HG03571 (cell line): ENCODE data around the gene SSU72.
"Not testable (repeated sequence)": the region's sequence is repeated elsewhere in the genome, so short reads cannot be mapped to it uniquely, and the experiment has no call there.

Source experiments
- ATAC-seq: cut with Tn5 transposase; IDR thresholded peaks from one replicate; pipeline ENCODE4 v1.9.1; 2021; ENCODE audit not compliant: unreplicated experiment

Gene SSU72

DNA sequence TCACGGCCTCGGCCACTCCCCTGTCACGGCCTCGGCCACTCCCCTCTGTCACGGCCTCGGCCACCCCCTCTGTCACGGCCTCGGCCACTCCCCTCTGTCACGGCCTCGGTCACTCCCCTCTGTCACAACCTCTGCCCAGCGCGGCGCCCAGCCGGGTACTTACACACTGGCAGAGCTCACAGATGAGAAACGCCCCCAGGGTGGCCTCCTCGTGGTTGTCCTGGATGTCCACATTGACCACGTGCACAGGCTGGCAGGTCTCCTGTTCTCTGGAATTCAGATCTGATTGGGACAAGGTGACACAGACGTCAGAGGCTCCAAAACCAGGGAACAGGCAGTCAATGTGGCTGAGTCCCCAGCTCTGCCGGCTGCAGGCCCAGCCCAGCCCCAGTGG, 31.0 kb downstream of the SSU72 start:
- ATAC-seq = no peak

DNA sequence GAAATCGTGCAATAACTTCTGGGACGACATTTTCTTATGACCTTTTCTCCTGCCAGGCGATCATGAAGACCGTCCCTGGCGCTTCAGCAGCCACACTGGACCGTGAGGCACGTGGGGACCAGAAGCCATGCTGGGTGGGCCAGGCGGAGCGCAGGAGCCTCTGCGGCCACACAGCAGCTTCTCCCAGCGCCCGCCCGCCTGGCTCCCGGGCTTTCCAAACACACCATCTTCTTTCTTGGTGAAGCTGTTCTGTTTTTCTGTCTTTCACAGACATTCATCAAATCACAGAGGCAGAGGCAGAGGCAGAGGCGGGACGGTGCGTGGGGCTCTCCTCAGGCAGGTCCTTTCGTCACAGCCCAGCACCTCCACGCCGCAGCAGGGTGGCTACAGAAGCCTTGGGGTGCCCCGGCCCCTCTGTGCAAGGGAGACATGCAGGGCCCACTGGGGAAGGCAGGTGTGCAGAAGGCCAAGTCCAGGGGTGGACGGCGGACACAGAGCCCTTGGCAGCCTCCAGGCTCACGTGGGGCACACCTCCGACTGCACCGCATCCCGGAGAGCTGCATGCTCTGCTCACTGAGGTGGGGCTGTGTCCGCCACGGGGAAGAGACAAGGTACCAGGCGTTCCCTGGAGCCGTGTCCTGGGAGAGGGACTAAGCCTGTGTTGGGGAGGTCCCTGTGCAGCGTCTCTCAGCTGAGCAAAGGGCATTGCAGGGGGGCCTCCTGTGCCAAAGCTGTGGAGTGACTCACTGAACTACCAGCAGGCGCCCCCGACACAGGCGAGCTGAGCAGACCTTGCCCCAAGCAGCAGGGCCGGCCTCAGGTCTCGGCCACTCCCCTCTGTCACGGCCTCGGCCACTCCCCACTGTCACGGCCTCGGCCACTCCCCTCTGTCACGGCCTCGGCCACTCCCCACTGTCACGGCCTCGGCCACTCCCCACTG, 31.6 kb downstream of the SSU72 start:
- ATAC-seq = no peak

DNA sequence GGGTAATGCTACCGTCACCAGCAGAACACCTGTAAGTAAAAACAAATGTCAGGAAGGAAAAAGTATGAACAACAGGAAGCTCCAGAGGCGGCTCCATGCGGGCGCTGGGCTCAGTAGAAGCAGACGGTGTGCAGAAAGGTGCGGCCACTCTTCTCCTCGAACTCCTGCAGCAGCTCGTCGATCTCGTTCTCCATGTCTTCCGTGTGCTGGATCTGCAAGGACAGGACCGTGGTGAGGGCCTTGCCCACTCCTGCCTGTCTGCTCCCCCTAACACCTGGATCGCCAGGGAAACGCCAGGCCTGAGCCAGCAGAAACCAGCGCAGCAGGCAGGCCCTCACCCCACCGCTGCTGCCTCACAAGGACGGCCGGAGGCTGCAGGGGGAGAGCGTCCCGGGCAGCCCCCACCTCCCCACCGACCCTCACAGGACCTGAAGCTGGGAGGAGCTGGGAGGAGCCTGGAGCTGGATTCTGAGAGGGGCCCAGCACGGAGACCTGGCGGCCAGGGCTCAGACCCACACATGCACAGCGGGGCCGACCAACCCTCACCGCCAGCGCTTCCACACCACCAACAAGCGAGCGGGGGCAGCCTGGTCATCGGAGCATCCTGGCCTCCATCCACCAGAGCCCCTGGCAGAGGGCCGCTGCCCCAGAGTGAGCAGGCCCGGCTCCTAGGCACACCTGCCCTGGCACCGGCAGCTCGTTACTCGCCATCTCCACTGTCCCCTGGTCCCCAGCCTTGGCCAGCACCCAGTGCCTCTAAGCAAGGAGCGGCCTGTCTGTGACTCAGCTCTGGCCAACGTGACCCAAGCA, 32.5 kb downstream of the SSU72 start:
- ATAC-seq = no peak

DNA sequence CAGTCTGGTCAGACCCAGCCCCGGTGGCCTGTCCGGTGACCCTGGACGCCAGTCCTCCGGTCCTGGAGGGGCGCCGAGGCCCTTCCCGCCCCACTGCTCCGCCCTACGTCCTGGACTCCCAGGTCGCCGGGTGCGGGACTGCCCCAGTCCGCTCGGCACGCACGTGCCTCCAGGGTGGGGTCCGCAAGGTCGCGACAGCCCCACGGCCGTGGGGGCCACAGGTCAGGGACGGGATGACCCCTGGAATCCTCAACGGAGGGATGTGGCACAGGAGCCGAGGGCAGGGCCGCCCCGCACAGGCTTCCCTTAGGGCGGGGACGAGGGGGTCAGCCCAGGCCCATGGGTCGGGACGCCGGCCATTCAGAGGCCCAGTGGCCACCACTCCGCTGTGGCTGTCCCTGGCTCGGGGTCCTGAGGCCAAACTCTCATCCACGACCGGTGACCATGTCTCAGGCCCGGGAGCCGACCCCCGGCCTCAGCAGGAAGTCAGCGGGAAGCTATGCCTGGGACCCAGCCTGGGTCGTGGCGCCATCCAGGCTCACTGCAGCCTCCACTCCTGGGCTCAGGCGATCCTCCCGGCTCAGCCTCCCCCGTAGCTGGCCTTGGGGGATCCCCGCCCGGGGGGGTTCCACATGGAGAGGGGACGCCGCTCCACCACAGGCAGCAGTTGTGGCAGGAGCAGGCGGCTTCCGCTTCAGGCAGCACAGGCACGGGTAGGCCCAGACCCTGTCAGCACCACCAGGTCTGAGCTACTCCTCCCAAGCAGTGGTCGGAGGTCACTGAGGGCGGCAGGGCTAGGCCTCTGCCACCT, 33.6 kb downstream of the SSU72 start:
- no peak for ATAC-seq

DNA sequence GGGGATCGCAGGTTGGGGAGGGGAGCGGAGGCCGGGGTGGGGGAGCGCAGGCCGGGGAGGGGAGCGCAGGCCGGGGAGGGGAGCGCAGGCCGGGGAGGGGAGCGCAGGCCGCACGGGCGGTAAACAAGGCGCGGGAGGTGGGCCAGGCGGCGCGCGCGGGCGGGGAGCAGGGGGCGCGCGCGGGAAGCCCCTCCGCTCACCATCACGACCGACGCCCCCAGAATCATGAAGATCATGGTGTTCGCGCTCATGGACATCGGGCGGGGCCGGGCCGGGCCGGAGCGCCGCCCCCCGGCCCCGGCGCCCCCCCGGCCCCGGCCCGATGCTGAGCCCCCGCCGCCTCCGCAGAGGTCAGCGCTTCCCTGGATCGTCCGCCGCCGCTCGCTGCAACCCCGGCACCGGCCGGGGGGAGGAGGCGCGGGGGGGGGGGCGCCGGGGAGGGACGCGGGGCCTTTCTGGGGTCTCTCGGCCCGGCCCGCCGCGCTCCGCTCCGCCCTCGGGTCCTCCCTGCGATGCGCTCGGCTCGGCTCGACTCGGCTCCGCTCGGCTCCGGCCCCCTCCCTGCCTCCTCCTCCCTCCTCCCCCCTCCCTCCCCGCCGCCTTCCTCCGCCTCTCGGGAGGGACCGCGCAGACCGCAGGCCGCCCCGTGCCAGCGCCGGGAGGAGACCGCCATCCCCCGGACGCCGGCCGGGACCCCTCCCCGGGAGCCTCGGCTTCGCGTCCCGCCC, 34.4 kb downstream of the SSU72 start, which contains the start of gene TMEM240:
Gene TMEM240 (minus strand): TSS at position 535 of the 728 bp plus-strand sequence. CDS start 278 bp downstream, at position 257.
- no peak for ATAC-seq

DNA sequence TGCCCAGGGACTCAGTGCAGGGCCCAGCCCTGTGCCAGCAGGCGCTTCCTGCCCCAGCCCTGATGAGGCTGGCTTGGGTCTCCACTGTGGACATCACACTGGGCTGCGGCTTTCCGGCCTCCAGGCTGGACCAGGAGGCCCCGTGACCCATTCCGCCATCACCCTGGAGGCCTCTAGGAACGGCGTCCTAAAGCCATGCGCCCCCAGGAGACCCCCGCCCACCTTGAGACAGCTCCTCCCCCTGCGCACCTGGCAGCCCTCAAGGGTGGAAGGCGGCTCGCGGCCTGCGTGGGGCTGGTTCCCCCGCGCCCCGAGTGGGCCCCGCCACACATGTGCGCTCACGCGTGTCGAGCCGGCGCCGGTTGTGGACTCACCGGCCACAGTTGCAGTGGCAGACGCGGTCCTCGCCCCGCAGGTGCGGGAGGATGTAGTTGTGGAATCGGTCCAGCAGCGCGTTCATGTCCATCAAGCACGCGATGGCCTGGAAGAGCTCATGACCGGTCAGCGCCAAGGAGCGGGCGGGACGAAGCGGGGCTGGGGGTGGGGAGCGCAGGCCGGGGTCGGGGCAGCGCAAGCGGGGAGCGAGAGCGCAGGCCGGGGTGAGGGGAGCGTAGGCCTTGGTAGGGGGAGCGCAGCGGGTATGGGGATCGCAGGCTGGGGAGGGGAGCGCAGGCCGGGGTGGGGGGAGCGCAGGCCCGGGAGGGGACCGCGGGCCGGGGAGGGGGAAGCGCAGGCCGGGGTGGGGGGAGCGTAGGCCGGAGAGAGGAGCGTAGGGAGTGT, 35.2 kb downstream of the SSU72 start:
- no peak for ATAC-seq

DNA sequence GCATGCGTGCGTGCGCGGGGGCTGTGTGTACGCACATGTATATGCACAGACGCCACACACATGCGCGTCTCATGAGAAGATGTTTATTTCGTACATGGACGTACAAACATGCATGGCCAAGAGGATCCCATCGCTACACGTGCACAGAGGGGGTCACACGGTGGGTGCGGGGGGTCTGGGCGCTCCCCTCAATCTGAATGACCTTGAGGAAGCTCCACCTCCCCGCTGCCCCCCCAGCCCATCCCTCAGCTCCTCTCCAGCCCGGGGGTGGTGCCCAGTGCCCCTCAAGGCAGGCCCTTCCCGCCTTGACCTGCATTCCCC, 35.7 kb downstream of the SSU72 start:
- no peak for ATAC-seq

DNA sequence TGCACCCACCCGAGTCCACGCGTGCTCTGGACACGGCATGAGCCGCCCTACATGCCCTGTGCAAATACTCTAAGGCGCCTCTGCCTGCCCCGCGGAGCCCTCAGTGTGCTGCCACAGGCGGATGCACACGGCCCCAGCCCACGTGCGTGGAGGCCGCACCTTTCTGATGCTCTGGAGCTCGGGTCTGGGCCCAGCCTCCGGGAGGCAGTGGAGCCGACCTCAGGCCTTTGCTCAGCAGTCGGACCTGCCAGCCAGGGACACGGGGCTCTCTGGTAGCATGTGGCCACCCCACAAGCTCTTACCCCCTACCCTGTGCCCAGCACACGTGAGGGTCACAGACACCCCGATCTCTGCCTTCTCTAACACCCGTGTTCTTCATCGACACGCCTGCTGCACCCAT, 36.3 kb downstream of the SSU72 start:
- no peak for ATAC-seq

DNA sequence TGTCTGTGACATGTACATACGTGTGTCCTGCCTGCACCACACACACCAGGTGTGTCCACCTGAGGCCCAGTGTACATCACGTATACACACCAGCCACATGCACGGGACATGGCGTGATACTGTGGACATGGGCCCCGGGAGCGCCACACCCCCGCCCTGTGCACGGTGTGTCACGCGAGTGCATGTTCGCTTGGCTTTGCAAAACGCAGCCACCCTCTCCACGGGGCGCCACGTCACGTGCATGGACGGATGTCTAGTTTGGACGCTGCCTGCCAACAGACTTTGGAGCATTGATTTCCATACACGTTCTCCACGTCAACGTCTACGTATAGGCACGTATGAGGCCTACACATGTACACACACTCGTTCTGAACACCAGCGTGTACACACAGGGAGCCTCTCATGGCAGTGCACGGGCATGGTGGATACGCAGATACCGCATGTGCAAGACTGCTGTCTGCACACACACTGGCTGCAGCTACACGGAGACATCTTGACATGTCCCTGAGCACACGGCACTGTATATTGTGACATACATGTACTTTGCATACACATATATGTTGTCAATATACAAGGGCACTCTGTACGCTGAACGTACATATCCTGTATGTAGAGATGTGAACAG, 36.9 kb downstream of the SSU72 start:
- ATAC-seq = no peak

DNA sequence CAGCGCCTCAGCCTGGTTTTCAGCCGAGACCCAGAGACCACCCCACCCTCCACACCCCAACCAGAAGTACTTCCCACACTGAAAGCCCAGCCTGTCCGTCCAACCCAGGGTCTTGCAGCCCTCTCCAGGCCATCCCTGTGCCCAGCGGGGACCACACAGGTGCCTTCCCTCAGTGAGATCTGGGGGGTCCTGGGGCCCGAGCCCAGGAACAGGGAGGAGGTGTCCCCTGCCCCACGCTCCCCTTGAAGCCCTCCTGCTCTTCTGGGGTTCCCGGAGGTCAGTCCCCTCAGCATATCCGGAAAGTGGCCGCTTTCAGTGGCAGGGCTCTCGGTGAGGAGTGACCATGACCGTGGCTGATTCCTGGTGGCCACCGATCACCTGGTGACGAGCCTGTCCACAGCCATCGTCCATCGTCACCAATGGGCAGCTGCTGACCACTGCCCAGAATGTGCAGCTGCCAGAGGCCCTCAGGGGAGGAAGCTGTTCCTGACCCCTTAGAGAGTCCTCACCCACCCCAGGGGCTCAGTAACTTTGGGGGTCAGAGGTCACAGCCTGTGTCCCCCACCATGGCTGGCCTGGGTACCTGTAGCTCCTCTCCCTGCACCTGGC, 37.6 kb downstream of the SSU72 start:
- ATAC-seq = no peak

DNA sequence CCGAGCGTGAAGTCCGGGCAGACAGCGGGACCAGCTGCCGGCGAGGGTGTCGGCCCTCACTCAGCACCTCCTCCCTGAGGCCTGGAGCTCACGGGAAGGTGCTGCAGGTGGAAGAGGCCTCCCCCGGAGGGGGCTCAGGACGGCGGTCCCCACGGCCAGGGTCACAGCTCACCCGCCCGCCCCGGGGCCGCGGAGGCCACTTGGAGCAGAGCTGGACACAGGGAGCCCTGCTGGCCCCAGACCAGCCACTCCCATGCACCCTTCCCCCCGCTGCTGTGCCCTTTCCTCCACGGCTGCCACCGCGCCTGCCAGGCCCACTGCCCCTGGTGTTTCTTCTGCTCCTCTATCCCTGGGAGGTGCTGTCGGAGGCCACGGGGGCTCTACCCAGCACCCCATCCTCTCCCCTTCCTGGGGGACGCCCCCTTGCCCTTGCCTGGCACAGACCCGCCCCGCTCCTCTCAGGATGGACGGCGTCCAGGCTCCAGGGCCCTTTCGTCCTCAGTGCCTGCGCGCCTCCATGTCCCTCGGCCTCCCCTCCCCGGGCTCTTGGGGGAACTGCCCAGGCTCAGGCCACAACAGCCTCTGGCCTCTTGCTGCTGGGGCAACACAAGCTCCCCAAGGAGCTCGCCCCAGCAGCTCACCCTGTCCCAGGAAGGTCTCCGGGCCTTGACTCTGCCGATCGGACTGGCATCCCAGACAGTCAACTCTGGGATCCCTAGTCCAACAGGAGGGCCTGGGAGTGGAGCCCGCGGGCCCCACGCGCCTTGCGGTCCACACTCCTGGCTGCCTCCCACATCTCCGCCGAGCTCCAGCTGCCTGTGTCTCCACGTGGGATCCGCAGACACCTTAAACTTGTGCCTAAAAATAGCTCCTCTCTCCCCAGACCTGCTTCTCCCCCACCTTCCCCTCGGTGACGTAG, 38.4 kb downstream of the SSU72 start:
- ATAC-seq = no peak

DNA sequence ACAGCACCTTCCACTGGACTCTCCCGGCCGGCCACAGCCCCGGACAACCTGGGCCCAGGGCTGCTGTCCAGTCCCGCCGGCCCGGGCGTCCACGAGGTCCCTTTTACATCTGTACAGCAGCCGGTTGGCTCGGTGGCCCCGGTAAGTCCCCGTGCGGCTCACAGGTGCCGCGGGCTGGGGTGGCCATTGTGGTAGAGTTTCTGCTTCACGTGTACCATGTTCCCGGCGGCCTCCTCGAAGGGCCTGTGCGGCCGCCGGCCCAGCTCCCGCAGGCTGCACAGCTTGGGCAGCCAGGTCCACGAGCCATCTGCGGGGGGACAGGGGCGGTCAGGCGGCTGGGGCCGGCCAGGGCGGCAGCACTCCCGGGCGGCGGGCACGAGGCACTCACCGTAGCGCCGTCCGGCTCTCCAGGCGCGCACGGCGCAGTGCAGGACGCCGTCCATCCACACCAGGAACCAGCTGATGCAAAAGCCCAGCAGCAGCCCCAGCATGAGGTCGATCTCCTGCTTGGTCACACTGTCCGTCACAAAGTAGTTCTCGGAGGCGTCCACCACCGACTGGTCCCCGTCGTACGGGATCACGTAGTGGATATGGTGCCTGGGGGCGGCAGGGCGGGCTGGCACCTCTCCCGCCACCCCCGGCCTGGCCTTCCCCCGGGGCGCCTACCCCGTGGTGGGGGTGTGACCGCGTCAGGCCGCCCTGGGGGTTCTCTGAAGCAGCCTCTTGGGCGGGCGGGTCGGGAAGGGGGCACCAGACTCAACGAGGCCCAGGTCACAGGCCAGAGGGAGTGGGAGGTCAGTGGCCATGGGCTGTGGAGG, 39.3 kb downstream of the SSU72 start:
- ATAC-seq = no peak

DNA sequence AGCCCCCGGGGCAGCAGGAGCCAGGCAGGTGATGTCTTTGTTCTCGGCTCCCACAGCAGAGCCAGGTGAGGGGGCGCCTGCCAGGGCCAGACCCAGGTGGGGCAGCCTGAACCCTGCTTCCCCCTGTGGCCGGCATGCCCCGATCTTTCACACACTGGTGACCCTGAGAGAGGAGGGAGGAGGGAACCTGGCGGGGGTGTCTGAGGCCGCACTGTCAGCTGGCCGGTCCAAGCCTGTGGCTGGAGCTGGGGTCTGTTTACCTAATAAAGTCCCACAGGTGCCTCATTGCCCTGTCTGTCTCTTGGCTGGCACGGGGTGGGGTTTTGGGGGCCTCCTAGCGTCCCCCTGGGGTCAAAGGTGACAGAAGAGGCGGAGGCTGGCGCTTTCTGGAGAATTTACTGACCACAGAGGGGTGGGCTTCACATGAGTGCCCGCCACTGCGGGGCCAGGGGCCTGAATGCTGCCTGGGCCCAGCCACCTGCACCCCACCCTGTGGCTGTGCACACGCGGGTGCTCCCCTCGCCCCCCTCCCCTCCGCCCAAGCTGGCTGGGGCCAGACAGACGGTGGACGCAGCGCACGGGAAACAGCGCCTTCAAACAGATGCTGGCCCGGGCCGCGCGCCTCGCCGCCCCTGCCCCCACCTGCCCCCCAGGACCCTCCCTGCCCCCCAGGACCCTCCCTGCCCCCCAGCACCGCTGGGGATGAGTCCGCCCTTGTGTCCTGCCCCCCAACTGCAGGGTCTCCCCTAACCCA, 40.1 kb downstream of the SSU72 start:
- ATAC-seq = no peak

DNA sequence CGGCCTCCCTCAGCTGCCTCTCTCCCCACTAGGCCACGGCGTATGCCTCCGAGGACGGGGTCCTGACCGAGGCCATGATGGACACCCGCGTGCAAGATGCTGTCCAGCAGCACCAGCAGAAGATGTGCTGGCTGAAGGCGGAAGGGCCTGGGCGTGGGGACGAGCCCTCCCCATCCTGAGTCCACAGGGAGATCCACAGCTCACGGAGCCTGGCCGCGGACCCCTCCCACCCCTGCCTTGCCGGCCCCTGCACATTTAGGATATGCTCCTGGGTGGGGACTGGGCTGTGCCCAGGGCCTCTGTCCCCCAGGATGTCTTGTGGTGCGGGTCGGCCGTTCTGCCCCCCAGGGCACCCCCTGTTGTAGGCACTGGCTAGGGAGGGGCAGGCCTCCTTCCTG, 40.8 kb downstream of the SSU72 start:
- ATAC-seq = not testable (repeated sequence)

DNA sequence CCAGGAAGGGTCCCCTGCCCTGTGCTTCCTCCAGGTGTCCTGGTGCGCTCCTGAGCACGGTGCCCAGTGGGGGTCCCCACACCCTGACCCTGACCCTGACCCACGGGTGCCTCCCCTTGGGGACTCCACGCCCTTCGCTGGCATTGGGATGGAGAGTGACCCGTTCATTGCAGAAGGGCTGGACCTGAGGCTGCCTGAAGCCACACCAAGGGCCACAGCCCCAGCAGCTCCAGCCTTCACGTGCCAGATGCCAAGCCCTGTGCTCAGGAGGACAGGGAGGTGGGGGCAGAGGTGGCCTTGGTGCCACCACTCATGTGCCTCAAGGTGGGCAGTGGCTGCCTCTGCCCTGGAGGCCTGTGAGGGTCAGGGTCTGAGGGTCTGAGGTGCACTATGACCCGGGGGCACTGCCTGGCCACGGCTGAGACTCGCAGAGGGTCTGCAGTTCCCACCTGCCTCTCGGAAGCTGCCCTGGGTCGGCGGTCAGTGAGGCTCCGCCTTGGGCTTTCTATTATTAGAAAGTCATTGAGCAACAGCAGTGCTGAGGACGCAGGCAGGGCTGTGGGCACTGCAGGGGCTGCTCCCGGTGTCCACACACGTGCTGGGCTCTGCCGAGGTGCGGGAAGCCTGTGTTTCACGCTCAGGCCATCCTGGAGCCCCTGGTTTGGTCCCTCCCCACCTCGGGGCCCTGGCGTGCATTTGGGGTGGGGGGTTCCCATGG, 41.3 kb downstream of the SSU72 start:
- not testable (repeated sequence) for ATAC-seq

DNA sequence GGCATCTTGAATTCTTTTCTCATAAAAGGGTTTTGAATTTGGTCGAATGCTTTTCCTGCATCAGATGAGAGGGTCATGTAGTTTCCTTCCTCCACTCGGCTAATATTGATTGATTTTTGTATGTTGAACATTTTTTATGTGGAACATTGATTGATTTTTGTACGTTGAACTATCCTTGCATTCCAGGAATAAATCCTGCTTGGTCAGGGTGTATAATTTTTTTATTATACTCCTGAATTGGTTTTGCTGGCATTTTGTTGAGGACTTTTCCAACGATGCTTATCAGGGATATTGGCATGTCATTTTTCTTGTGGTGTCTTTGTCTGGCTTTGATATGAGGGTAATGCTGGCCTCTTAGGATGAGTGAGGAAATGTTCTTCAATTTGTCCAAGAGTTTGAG, 42.7 kb downstream of the SSU72 start:
- no peak for ATAC-seq
